ENCODE results near the gene BID.
"Not testable (repeated sequence)": the region's sequence is repeated elsewhere in the genome, so short reads cannot be mapped to it uniquely, and the experiment has no call there.

The BID gene

GRCh38 chr22:17698276-17698675, 76.0 kb downstream of the BID start:
- DNase-seq: not testable (repeated sequence)

GRCh38 chr22:17697196-17697595, 77.1 kb downstream of the BID start:
- not testable (repeated sequence) for DNase-seq

- DNase-seq: no peak
Measured at GRCh38 chr22:17695986-17696385, 78.3 kb downstream of the BID start.

GRCh38 chr22:17694752-17695151, 79.5 kb downstream of the BID start:
- DNase-seq: no peak

- no peak for DNase-seq
Measured at GRCh38 chr22:17694193-17694592, 80.1 kb downstream of the BID start.

- DNase-seq: no peak
Measured at GRCh38 chr22:17692841-17693240, 81.4 kb downstream of the BID start.

- no peak for DNase-seq
Measured at GRCh38 chr22:17684245-17684644, 90.0 kb downstream of the BID start.
